ENCODE data around the gene UBASH3A. TPM values are rescaled to one million over a fixed set of nuclear protein-coding genes. Genes with fewer than 3 reads are reported as not detected.

UBASH3A gene
- polyA plus RNA-seq, 1 of the 3 experiments (the other 2 are of a cell fraction): not detected

GRCh38 chr21:42378418-42378817, 25.3 kb upstream of the UBASH3A start:
- H3K4me2 ChIP-seq: no peak overlapping the region

More at GRCh38 chr21:42378418-42378817, 25.3 kb upstream of the UBASH3A start:
- Histone ChIP-seq H3K79me2 (ENCODE audit: insufficient read depth) (no peaks in the 10 kb centered on the region), H3K9me2 (no peaks in the 10 kb centered on the region), H2AFZ (ENCODE audit: low read depth) (no peak overlapping the region), H3F3A (replicated peaks; ENCODE audit: insufficient read depth) (no peaks in the 10 kb centered on the region), H3K36me3 (replicated peaks in 1 of 2; ENCODE audit: control insufficient read depth in 1 of 2, insufficient read depth in 2 of 2, low read length in 1 of 2) (no peaks in the 10 kb centered on the region), H3K27me3 (ENCODE audit: insufficient read depth) (no peaks in the 10 kb centered on the region), H3K9me3 (no peaks in the 10 kb centered on the region), H3K4me1 (ENCODE audit: control insufficient read depth in 1 of 2, insufficient read depth in 2 of 2, low read depth in 1 of 2, low read length in 1 of 2) (no peaks in the 10 kb centered on the region), H3K4me3 (ENCODE audit: low read depth in 2 of 2, low read length in 1 of 2) (no peak overlapping the region), H4K20me1 (ENCODE audit: insufficient read depth) (no peaks in the 10 kb centered on the region), H3K9ac (no peak overlapping the region), H3K27ac (ENCODE audit: low read depth in 2 of 2, low read length in 1 of 2) (no peak overlapping the region)
- TF ChIP-seq RAD21 (IDR thresholded peaks at IDR 0.05; ENCODE audit: low read length): no peak
- no peak for TF ChIP-seq CHD2 (IDR thresholded peaks at IDR 0.05; ENCODE audit: low read length, partially characterized antibody)
- TF ChIP-seq GATA2 (CRISPR knock-in tag; IDR thresholded peaks at IDR 0.05): no peak
- TF ChIP-seq POLR2AphosphoS5 (IDR thresholded peaks at IDR 0.05; ENCODE audit: low read depth, low read length): no peak
- no peak for TF ChIP-seq MEF2A (IDR thresholded peaks at IDR 0.05; ENCODE audit: borderline replicate concordance, low read depth)
- no peak for TF ChIP-seq TAF1 (IDR thresholded peaks at IDR 0.05; ENCODE audit: borderline replicate concordance, low read depth, low read length)
- TF ChIP-seq, protein P1, sequence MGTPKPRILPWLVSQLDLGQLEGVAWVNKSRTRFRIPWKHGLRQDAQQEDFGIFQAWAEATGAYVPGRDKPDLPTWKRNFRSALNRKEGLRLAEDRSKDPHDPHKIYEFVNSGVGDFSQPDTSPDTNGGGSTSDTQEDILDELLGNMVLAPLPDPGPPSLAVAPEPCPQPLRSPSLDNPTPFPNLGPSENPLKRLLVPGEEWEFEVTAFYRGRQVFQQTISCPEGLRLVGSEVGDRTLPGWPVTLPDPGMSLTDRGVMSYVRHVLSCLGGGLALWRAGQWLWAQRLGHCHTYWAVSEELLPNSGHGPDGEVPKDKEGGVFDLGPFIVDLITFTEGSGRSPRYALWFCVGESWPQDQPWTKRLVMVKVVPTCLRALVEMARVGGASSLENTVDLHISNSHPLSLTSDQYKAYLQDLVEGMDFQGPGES (IDR thresholded peaks at IDR 0.05; ENCODE audit: low read depth, low read length): no peak
- TF ChIP-seq NFIC (IDR thresholded peaks at IDR 0.05; ENCODE audit: borderline replicate concordance): no peak
- TF ChIP-seq TEAD4 (IDR thresholded peaks at IDR 0.05; ENCODE audit: borderline replicate concordance, insufficient read depth): no peak
- no peak for TF ChIP-seq EZH2phosphoT487 (IDR thresholded peaks at IDR 0.05; ENCODE audit: borderline replicate concordance, low read depth)
- no peak for TF ChIP-seq FOSL2 (IDR thresholded peaks at IDR 0.05; ENCODE audit: borderline replicate concordance, low read depth)
- TF ChIP-seq, protein P2, sequence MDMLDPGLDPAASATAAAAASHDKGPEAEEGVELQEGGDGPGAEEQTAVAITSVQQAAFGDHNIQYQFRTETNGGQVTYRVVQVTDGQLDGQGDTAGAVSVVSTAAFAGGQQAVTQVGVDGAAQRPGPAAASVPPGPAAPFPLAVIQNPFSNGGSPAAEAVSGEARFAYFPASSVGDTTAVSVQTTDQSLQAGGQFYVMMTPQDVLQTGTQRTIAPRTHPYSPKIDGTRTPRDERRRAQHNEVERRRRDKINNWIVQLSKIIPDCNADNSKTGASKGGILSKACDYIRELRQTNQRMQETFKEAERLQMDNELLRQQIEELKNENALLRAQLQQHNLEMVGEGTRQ (IDR thresholded peaks at IDR 0.05; ENCODE audit: borderline replicate concordance, low read depth, low read length): no peak
- TF ChIP-seq GABPA (IDR thresholded peaks at IDR 0.05; ENCODE audit: low read depth): no peak
- no peak for TF ChIP-seq RFX5 (IDR thresholded peaks at IDR 0.05; ENCODE audit: low read length)
- no peak for TF ChIP-seq SIN3A (IDR thresholded peaks at IDR 0.05; ENCODE audit: borderline replicate concordance, low read depth, low read length)
- TF ChIP-seq, protein P3, sequence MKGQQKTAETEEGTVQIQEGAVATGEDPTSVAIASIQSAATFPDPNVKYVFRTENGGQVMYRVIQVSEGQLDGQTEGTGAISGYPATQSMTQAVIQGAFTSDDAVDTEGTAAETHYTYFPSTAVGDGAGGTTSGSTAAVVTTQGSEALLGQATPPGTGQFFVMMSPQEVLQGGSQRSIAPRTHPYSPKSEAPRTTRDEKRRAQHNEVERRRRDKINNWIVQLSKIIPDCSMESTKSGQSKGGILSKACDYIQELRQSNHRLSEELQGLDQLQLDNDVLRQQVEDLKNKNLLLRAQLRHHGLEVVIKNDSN (IDR thresholded peaks at IDR 0.05; ENCODE audit: borderline replicate concordance, low read depth): no peak
- TF ChIP-seq REST (IDR thresholded peaks at IDR 0.05; ENCODE audit: low read depth, low read length): no peak
- TF ChIP-seq RXRA (IDR thresholded peaks at IDR 0.05; ENCODE audit: borderline replicate concordance, low read depth): no peak
- ChIA-PET CTCF (no interaction called here), POLR2A (no interaction called here)
- DNase-seq: no peak
- 32% methylated on average over 8 of the region's 8 CpGs for WGBS (ENCODE audit: low lambda C conversion rate)
